Heart left ventricle (tissue), 16 donors: ENCODE data around the gene C20orf204. TPM values are rescaled to one million over a fixed set of nuclear protein-coding genes. Genes with fewer than 3 reads are reported as not detected.

Experiments
- ATAC-seq, 4 donors: fragments of 200-7000 bp; cut with Tn5 transposase; one replicate each; pipeline ENCODE4 v1.9.1; 2020 to 2022; ENCODE audit warnings: moderate library complexity in 4 of 4, mild to moderate bottlenecking in 3 of 4, moderate number of reproducible peaks in 1 of 4
- DNase-seq, 5 donors: peaks; one replicate each; pipeline ENCODE4 v3.0.0-alpha.2; 2020
- H3K27ac ChIP-seq, 12 donors: fragments of 200-600 bp; sonication (generic) in 4 of 12; one replicate each; pipeline versions ENCODE4 v1.5.0 to v1.8.0; 2016 to 2022; ENCODE audit warnings: mild to moderate bottlenecking in 2 of 12
- H3K27me3 ChIP-seq, 9 donors: fragments of 200-600 bp; sonication (generic) in 2 of 9; one replicate each; pipeline versions ENCODE4 v1.5.1 to v1.8.0; 2016 to 2022; ENCODE audit warnings: mild to moderate bottlenecking in 3 of 9
- H3K36me3 ChIP-seq, 9 donors: fragments of 200-600 bp; sonication (generic) in 2 of 9; one replicate each; pipeline versions ENCODE4 v1.5.0 to v1.8.0; 2018 to 2022; ENCODE audit warnings: mild to moderate bottlenecking in 2 of 9
- H3K4me1 ChIP-seq, 12 donors: fragments of 200-600 bp; sonication (generic) in 4 of 12; one replicate each; pipeline versions ENCODE4 v1.5.0 to v1.8.0; 2016 to 2022; ENCODE audit warnings: mild to moderate bottlenecking in 3 of 12
- H3K4me3 ChIP-seq, 12 donors: fragments of 200-600 bp; sonication (generic) in 4 of 12; one replicate each; pipeline versions ENCODE4 v1.5.0 to v1.8.0; 2017 to 2022; ENCODE audit warnings: mild to moderate bottlenecking in 9 of 12, moderate library complexity in 4 of 12
- H3K9me3 ChIP-seq, 12 donors: fragments of 200-600 bp; sonication (generic) in 4 of 12; one replicate each; pipeline versions ENCODE4 v1.5.0 to v1.8.0; 2016 to 2022; ENCODE audit warnings: mild to moderate bottlenecking in 1 of 12
- POLR2A ChIP-seq, 2 donors: fragments of 450-650 bp; IDR thresholded peaks; one replicate each; pipeline ENCODE4 v1.6.1; 2017; ENCODE audit warnings: antibody characterized with exemption in 2 of 2, mild to moderate bottlenecking in 2 of 2, moderate library complexity in 2 of 2
- WGBS, 4 donors: extraction: QIAGEN DNeasy Blood & Tissue Kit in 2 of 4; methylation state at CpG; one replicate each; pipeline versions ENCODE4 v1.1.5 to v1.1.7; 2013 to 2018; 5-methylcytosine and 5-hydroxymethylcytosine counted together
- intact Hi-C, 10 donors: fragments of 100-400 bp; cut with DNase I; formaldehyde crosslinking; loops; one replicate each; pipeline versions ENCODE4 v1.11.1 to v1.14.2; 2022
- polyA plus RNA-seq, 2 donors: library from polyadenylated mRNA; stranded (reverse); fragments of 200-250 nt; gene quantifications; one replicate each; pipeline ENCODE4 v1.2.3, GENCODE V29; 2013
- total RNA-seq, 9 donors: library from RNA; depleted of rRNA in 2 of 9; stranded (reverse); fragments of >200 nt in 2 of 9; fragmentation: NEBNext Ultra II Directional in 3 of 9; extraction: Animal tissue kit (Norgen Biotek cat#: 25700) in 3 of 9; gene quantifications; one replicate each; pipeline versions ENCODE4 v1.1.0 to v1.2.4, GENCODE V29; 2016 to 2023
- TF ChIP-seq, protein P1 (sequence below), 12 donors: fragments of 200-600 bp; sonication (generic) in 4 of 12; IDR thresholded peaks; one replicate each; pipeline versions ENCODE4 v1.5.0 to v1.8.0; 2018 to 2022; ENCODE audit warnings: antibody characterized with exemption in 12 of 12, mild to moderate bottlenecking in 5 of 12
- donor health status: ischemic (EF 13 %, LVEDD 7.1; RV severe dilation, severe dysfunction).
- donor health status: healthy with polysubstance abuse.
- donor health status: DM: no; HTN: yes; CAD: no.
- donor health status: DM: no; HTN: no; CAD: no.
- donor health status: ischemic (EF 25% LVEDD 6.9; RV normal size, moderate dysfunction).
- donor health status: ischemic (EF 25% LVEDD 5.7; RV mildly dilated, moderate dysfunction).
- donor health status: healthy.
- donor health status: DM: yes; HTN: yes; CAD: no.
- donor health status: ischemic (EF 35%, LVEDD 5.7; RV mildly dilated, moderate dysfunction).
- donor health status: nonischemic (EF 11% LVEDD 7.7; RV severe dilation, severe dysfunction).
- donor health status: DM: yes; HTN: yes; CAD: no.
- donor health status: PGD.
- donor health status: ischemic (EF 29% LVEDD 5.4; RV normal size, mild dysfunction).
- donor health status: nonischemic (EF 23%, LVEDD 6.1; RV moderate dilation, normal function).

Gene C20orf204
- total and polyA plus RNA-seq, 11 donors: 0.16 to 1.2 (median 0.42) TPM

DNA sequence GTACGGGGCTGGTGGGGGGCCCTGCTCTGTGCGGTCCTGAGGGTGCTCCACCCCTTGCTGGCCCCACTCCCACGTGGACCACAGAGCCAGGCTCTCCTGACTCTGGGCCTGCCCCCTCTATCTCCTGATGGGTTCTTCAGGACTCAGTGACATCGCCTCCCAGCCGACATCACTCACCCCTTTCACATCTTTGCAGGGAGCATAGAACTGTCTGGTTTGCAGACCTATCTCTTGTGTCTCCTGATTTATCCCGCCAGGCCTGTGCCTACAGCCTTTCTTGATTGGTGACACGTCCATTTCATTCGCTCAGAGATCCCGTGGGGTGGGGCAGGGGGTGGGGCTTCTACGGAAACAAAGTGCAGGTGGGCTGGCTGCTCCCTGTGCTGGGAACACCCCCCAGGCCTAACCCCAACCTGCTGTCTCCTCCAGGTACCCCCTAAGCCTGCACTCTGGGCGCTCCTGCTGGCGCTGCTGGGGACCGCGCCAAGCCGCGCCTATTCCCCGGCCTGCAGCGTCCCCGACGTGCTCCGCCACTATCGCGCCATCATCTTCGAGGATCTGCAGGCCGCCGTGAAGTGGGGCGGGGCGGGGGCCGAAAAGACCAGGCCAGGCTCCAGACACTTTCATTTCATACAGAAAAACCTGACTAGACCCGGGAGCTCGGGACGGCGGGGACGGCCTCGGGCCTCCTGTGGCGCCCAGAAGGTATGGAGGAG is 1.7 kb downstream of the C20orf204 start:
- Histone ChIP-seq H3K9me3 (no peaks in the 10 kb centered on the region), H3K4me3 (peak overlapping the region; percentile 9 to 62 (median 56)), H3K27ac (peak overlapping the region in 9 of 12 donors; percentile 64 to 93 (median 87)), H3K36me3 (peaks cover 0 to 26% (median 14%) of the 10 kb centered on the region in 9 donors), H3K27me3 (peaks cover 0 to 64% (median 44%) of the 10 kb centered on the region in 9 donors), H3K4me1 (peaks cover 8 to 74% (median 36%) of the 10 kb centered on the region in 12 donors)
- DNase-seq (no peak), ATAC-seq (no peak)
- intact Hi-C loops: loop anchor here in 9 of 10 donors (2.0 to 10.0 kb wide), 6 partner anchors 19 to 85 kb away; partner anchors contain the start of gene PRPF6 (in 4 of the 9)
- TF ChIP-seq, protein P1, sequence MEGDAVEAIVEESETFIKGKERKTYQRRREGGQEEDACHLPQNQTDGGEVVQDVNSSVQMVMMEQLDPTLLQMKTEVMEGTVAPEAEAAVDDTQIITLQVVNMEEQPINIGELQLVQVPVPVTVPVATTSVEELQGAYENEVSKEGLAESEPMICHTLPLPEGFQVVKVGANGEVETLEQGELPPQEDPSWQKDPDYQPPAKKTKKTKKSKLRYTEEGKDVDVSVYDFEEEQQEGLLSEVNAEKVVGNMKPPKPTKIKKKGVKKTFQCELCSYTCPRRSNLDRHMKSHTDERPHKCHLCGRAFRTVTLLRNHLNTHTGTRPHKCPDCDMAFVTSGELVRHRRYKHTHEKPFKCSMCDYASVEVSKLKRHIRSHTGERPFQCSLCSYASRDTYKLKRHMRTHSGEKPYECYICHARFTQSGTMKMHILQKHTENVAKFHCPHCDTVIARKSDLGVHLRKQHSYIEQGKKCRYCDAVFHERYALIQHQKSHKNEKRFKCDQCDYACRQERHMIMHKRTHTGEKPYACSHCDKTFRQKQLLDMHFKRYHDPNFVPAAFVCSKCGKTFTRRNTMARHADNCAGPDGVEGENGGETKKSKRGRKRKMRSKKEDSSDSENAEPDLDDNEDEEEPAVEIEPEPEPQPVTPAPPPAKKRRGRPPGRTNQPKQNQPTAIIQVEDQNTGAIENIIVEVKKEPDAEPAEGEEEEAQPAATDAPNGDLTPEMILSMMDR (IDR thresholded peaks at IDR 0.05): no peak
- no peak for TF ChIP-seq POLR2A (IDR thresholded peaks at IDR 0.05)
- WGBS, 4 donors: 8 to 16% (median 11%) methylated on average over 22 to 36 of the region's 36 CpGs

DNA sequence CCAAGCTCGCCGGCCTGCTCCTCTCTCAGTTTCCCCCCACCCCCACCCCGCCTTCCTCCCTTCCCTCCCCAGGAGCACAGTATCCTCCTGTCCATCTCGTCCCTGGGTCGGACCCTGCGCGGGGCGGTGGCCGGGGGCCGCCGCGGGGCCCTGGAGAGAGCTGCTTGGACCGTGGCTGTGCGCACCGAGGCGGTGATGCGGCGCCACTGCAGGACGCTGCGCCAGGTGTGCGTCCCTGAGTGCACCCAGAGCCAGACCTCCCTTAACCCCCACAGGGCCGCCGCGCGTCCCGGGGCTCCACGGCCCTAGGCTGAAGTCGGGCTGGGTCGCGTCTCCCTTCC is 2.2 kb downstream of the C20orf204 start:
- ATAC-seq (peak in 2 of 4 donors; percentile 1 to 7), DNase-seq (no peak)
- Histone ChIP-seq H3K4me1 (peaks cover 8 to 74% (median 36%) of the 10 kb centered on the region in 12 donors), H3K27me3 (peaks cover 0 to 64% (median 44%) of the 10 kb centered on the region in 9 donors), H3K27ac (peak overlapping the region in 11 of 12 donors; percentile 64 to 93 (median 86)), H3K36me3 (peaks cover 0 to 21% (median 10%) of the 10 kb centered on the region in 9 donors), H3K9me3 (no peaks in the 10 kb centered on the region), H3K4me3 (peak overlapping the region; percentile 9 to 62 (median 56))
- TF ChIP-seq, protein P1 (IDR thresholded peaks at IDR 0.05): no peak
- no peak for TF ChIP-seq POLR2A (IDR thresholded peaks at IDR 0.05)
- intact Hi-C loops: loop anchor here in 9 of 10 donors (2.0 to 10.0 kb wide), 6 partner anchors 19 to 84 kb away; partner anchors contain the start of gene PRPF6 (in 4 of the 9)
- WGBS, 4 donors: 0 to 2% (median 2%) methylated on average over 1 to 30 of the region's 30 CpGs

DNA sequence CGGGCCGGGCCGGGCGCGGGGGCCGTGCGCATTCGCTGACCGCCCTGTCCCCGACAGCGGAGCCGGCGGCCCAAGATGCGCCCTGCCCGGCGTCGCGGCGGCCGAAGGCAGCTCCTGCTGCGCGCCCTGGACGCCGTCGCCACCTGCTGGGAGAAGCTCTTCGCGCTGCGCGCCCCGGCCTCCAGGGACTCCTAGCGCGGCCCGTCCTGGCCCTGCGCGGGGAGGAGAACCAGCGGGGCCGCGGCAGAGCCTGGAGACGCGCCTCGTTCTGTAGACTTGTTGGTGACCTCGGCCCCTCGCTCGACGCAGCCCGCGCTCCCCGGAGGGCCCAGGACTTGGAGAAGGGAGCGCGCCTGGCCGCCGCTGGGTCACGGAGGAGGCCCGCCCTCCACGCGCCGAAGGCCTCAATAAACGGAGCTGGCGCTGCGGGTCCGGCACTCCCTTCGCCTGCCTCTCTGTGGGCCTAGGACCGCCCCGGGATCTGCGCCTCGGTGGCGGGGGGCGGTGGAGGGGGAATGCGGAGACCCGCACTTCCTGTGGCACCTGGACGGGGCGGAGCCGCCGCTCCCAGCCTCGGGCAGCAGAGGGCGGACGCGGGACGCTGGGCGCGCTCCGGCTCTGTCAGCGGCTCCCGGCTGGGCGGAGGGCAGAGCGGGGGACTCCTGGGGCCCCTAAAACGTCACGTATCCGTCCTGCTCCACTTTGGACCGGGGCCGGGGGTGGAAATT is 2.7 kb downstream of the C20orf204 start:
- DNase-seq (peak; percentile 80 to 92 (median 87)), ATAC-seq (peak; percentile 77 to 89 (median 83))
- H3K27me3 ChIP-seq: peaks cover 0 to 64% (median 44%) of the 10 kb centered on the region in 9 donors
- intact Hi-C loops: loop anchor here in 9 of 10 donors (1.0 to 10.0 kb wide), 7 partner anchors 18 to 84 kb away; partner anchors contain the start of gene PRPF6 (in 4 of the 9)
- 0 to 1% (median 0%) methylated on average over 2 to 91 of the region's 91 CpGs for WGBS, 4 donors
- H3K4me3 ChIP-seq: peak overlapping the region; percentile 9 to 62 (median 56)
- TF ChIP-seq POLR2A (IDR thresholded peaks at IDR 0.05): no peak
- TF ChIP-seq, protein P1 (IDR thresholded peaks at IDR 0.05): peak; percentile 66 to 81 (median 74)
- H3K4me1 ChIP-seq: peaks cover 8 to 74% (median 36%) of the 10 kb centered on the region in 12 donors
- H3K36me3 ChIP-seq: peaks cover 0 to 16% (median 7%) of the 10 kb centered on the region in 9 donors
- H3K27ac ChIP-seq: peak overlapping the region; percentile 64 to 93 (median 84)
- no peaks in the 10 kb centered on the region for H3K9me3 ChIP-seq
